ENCODE measurements around the gene SFN. TPM values are rescaled to one million over a fixed set of nuclear protein-coding genes. Genes with fewer than 3 reads are reported as not detected.

SFN gene
- total and polyA plus RNA-seq, 2 of the 13 experiments (the other 11 are each of a cell fraction or from before 2014, with no cell fraction given): 4.3 to 5.6 TPM

- TF ChIP-seq ZNF609 (CRISPR knock-in tag; IDR thresholded peaks at IDR 0.05; ENCODE audit: borderline replicate concordance) (peak; percentile 27; the same call in 1 of the 2 replicates), ZNF792 (CRISPR knock-in tag; IDR thresholded peaks at IDR 0.05) (peak; percentile 60; the same call in 1 of the 2 replicates), NFE2 (CRISPR knock-in tag; IDR thresholded peaks at IDR 0.05) (no peak), ZNF850 (CRISPR knock-in tag; conservative IDR thresholded peaks at IDR 0.05) (no peak), ZBED4 (CRISPR knock-in tag; IDR thresholded peaks at IDR 0.05; ENCODE audit: borderline replicate concordance) (no peak), NFYC (CRISPR knock-in tag; IDR thresholded peaks at IDR 0.05) (no peak), JUNB (CRISPR knock-in tag; IDR thresholded peaks at IDR 0.05; ENCODE audit: borderline replicate concordance) (no peak), MED8 (CRISPR knock-in tag; IDR thresholded peaks at IDR 0.05; ENCODE audit: insufficient replicate concordance) (no peak), TRAFD1 (CRISPR knock-in tag; IDR thresholded peaks at IDR 0.05; ENCODE audit: borderline replicate concordance) (no peak), TBX2 (CRISPR knock-in tag; IDR thresholded peaks at IDR 0.05; ENCODE audit: borderline replicate concordance) (0 out of 2 replicates have a peak, but pooled peaks have one; percentile 17), PHF8 (CRISPR knock-in tag; IDR thresholded peaks at IDR 0.05) (no peak), SMYD3 (CRISPR knock-in tag; IDR thresholded peaks at IDR 0.05) (no peak), LCORL (IDR thresholded peaks at IDR 0.05) (no peak), LCORL (CRISPR knock-in tag; IDR thresholded peaks at IDR 0.05) (0 out of 2 replicates have a peak, but pooled peaks have one; percentile 52), MLLT10 (CRISPR knock-in tag; IDR thresholded peaks at IDR 0.05) (no peak), ZNF362 (CRISPR knock-in tag; IDR thresholded peaks at IDR 0.05; ENCODE audit: borderline replicate concordance) (no peak), JUN (CRISPR knock-in tag; IDR thresholded peaks at IDR 0.05) (peak; percentile 78; the same call in 1 of the 2 replicates), GATAD1 (CRISPR knock-in tag; IDR thresholded peaks at IDR 0.05) (0 out of 2 replicates have a peak, but pooled peaks have one; percentile 26)
These were observed 44.3 kb downstream of the SFN start (continued) for GRCh38 chr1:26907071-26907917.

Data from HepG2 (cell line).